ENCODE measurements around the gene TCFL5.

The TCFL5 gene

GRCh38 chr20:62838128-62838891 lies 23.3 kb downstream of the TCFL5 start:
- H3K4me1 ChIP-seq (ENCODE audit: low read length): peaks cover 33% of the 10 kb centered on the region
- H2AFZ ChIP-seq (ENCODE audit: low read depth, low read length): no peak overlapping the region
- H4K20me1 ChIP-seq (ENCODE audit: insufficient read depth, low read length): no peaks in the 10 kb centered on the region
- H3K79me2 ChIP-seq (ENCODE audit: low read length): no peaks in the 10 kb centered on the region
- TF ChIP-seq CTCF (IDR thresholded peaks at IDR 0.05; ENCODE audit: low read depth, low read length) (no peak), EZH2phosphoT487 (IDR thresholded peaks at IDR 0.05; ENCODE audit: low read depth) (no peak)
- H3K9me3 ChIP-seq (ENCODE audit: insufficient read depth, low read length): no peaks in the 10 kb centered on the region
- peak overlapping the region; percentile 12 for H3K4me3 ChIP-seq (ENCODE audit: low read length)
- peak overlapping the region; percentile 51 for H3K4me2 ChIP-seq (ENCODE audit: low read length)
- peak overlapping the region; percentile 9 for H3K9ac ChIP-seq (ENCODE audit: low read length)
- peaks cover 32% of the 10 kb centered on the region for H3K36me3 ChIP-seq (replicated peaks; ENCODE audit: low read depth, low read length)
- peak overlapping the region; percentile 71 for H3K27ac ChIP-seq (ENCODE audit: low read length)
- no peaks in the 10 kb centered on the region for H3K27me3 ChIP-seq (ENCODE audit: low read depth, low read length)

GRCh38 chr20:62837790-62838127 lies 23.9 kb downstream of the TCFL5 start:
- Histone ChIP-seq H3K79me2 (ENCODE audit: low read length) (no peaks in the 10 kb centered on the region), H3K9ac (ENCODE audit: low read length) (peak overlapping the region; percentile 9; the same call in 1 of the 2 replicates), H3K27me3 (ENCODE audit: low read depth, low read length) (no peaks in the 10 kb centered on the region), H3K4me1 (ENCODE audit: low read length) (peaks cover 38% of the 10 kb centered on the region), H3K4me3 (ENCODE audit: low read length) (peak overlapping the region; percentile 12), H3K4me2 (ENCODE audit: low read length) (peak overlapping the region; percentile 51), H4K20me1 (ENCODE audit: insufficient read depth, low read length) (no peaks in the 10 kb centered on the region), H2AFZ (ENCODE audit: low read depth, low read length) (no peak overlapping the region), H3K36me3 (replicated peaks; ENCODE audit: low read depth, low read length) (peaks cover 32% of the 10 kb centered on the region), H3K27ac (ENCODE audit: low read length) (peak overlapping the region; percentile 71), H3K9me3 (ENCODE audit: insufficient read depth, low read length) (no peaks in the 10 kb centered on the region)
- TF ChIP-seq EZH2phosphoT487 (IDR thresholded peaks at IDR 0.05; ENCODE audit: low read depth) (no peak), CTCF (IDR thresholded peaks at IDR 0.05; ENCODE audit: low read depth, low read length) (no peak)

GRCh38 chr20:62836967-62837490 lies 24.6 kb downstream of the TCFL5 start:
- Histone ChIP-seq H3K27ac (ENCODE audit: low read length) (peak overlapping the region; percentile 71), H3K36me3 (replicated peaks; ENCODE audit: low read depth, low read length) (peaks cover 32% of the 10 kb centered on the region), H3K4me1 (ENCODE audit: low read length) (peaks cover 45% of the 10 kb centered on the region), H3K79me2 (ENCODE audit: low read length) (no peaks in the 10 kb centered on the region), H3K4me2 (ENCODE audit: low read length) (peak overlapping the region; percentile 51; the same call in 1 of the 2 replicates), H3K9me3 (ENCODE audit: insufficient read depth, low read length) (no peaks in the 10 kb centered on the region), H3K4me3 (ENCODE audit: low read length) (no peak overlapping the region), H4K20me1 (ENCODE audit: insufficient read depth, low read length) (no peaks in the 10 kb centered on the region), H3K27me3 (ENCODE audit: low read depth, low read length) (no peaks in the 10 kb centered on the region), H2AFZ (ENCODE audit: low read depth, low read length) (no peak overlapping the region), H3K9ac (ENCODE audit: low read length) (no peak overlapping the region)
- no peak for TF ChIP-seq CTCF (IDR thresholded peaks at IDR 0.05; ENCODE audit: low read depth, low read length)
- no peak for TF ChIP-seq EZH2phosphoT487 (IDR thresholded peaks at IDR 0.05; ENCODE audit: low read depth)

GRCh38 chr20:62835931-62836861 lies 25.4 kb downstream of the TCFL5 start:
- peaks cover 53% of the 10 kb centered on the region for H3K4me1 ChIP-seq (ENCODE audit: low read length)
- no peak overlapping the region for H3K4me2 ChIP-seq (ENCODE audit: low read length)
- H3K36me3 ChIP-seq (replicated peaks; ENCODE audit: low read depth, low read length): peaks cover 30% of the 10 kb centered on the region
- no peak for TF ChIP-seq CTCF (IDR thresholded peaks at IDR 0.05; ENCODE audit: low read depth, low read length)
- TF ChIP-seq EZH2phosphoT487 (IDR thresholded peaks at IDR 0.05; ENCODE audit: low read depth): no peak
- no peak overlapping the region for H2AFZ ChIP-seq (ENCODE audit: low read depth, low read length)
- no peaks in the 10 kb centered on the region for H3K79me2 ChIP-seq (ENCODE audit: low read length)
- H4K20me1 ChIP-seq (ENCODE audit: insufficient read depth, low read length): no peaks in the 10 kb centered on the region
- H3K4me3 ChIP-seq (ENCODE audit: low read length): no peak overlapping the region
- no peaks in the 10 kb centered on the region for H3K9me3 ChIP-seq (ENCODE audit: insufficient read depth, low read length)
- H3K27me3 ChIP-seq (ENCODE audit: low read depth, low read length): no peaks in the 10 kb centered on the region
- H3K27ac ChIP-seq (ENCODE audit: low read length): no peak overlapping the region
- no peak overlapping the region for H3K9ac ChIP-seq (ENCODE audit: low read length)

All from OCI-LY3 (cell line).